ENCODE measurements around the gene MUS81.

MUS81 gene

GRCh38 chr11:65873318-65874156 is 13.3 kb downstream of the MUS81 start:
- peak; percentile 96 for DNase-seq

- peak; percentile 83 for DNase-seq
These were observed 19.4 kb downstream of the MUS81 start, which contains the start of gene CTSW for GRCh38 chr11:65879617-65880016. TSS of gene CTSW (plus strand) at chr11:65879837. CDS start at chr11:65879855, 18 bp downstream.

GRCh38 chr11:65880027-65880426 is 19.8 kb downstream of the MUS81 start:
- DNase-seq = no peak

GRCh38 chr11:65880844-65881421 is 20.7 kb downstream of the MUS81 start:
- DNase-seq = no peak

- DNase-seq = no peak
These were observed 22.2 kb downstream of the MUS81 start for GRCh38 chr11:65882120-65883057.

GRCh38 chr11:65883058-65883761 is 23.0 kb downstream of the MUS81 start:
- DNase-seq = no peak

- no peak for DNase-seq
These were observed 23.8 kb downstream of the MUS81 start for GRCh38 chr11:65883786-65884715.

GRCh38 chr11:65884716-65885092 is 24.5 kb downstream of the MUS81 start:
- peak; percentile 89 for DNase-seq

GRCh38 chr11:65885231-65885630 is 25.0 kb downstream of the MUS81 start:
- no peak for DNase-seq

GRCh38 chr11:65885808-65886536 is 25.7 kb downstream of the MUS81 start:
- no peak for DNase-seq

- no peak for DNase-seq
These were observed 26.8 kb downstream of the MUS81 start for GRCh38 chr11:65886826-65887722.

- DNase-seq = no peak
These were observed 27.5 kb downstream of the MUS81 start for GRCh38 chr11:65887723-65888162.

GRCh38 chr11:65888163-65888814 is 28.1 kb downstream of the MUS81 start, which contains the start of gene FIBP:
TSS of gene FIBP (minus strand) at chr11:65888471. CDS start at chr11:65888418, 53 bp downstream.
- DNase-seq = peak; percentile 98

GRCh38 chr11:65890324-65891218 is 30.3 kb downstream of the MUS81 start, which contains the start of gene CCDC85B:
TSS of gene CCDC85B (plus strand) at chr11:65890673. CDS start at chr11:65890784, 111 bp downstream.
- DNase-seq = peak; percentile 97

GRCh38 chr11:65891219-65892136 is 31.2 kb downstream of the MUS81 start:
- peak; percentile 60 for DNase-seq

- peak; percentile 47 for DNase-seq
These were observed 31.9 kb downstream of the MUS81 start for GRCh38 chr11:65892137-65892540.
